SIG-M5 treated with dmso at 0.1 percent for 504 hours (cell line): ENCODE data around the gene CMSS1.

Source experiments
- DNase-seq: peaks from one replicate; lab custom pipeline; 2025; ENCODE audit not compliant: unreplicated experiment; lab: John Stamatoyannopoulos, UW

The CMSS1 gene

GRCh38 chr3:100010087-100010417, 192.4 kb downstream of the CMSS1 start:
- no peak for DNase-seq

- no peak for DNase-seq
These were observed 201.1 kb downstream of the CMSS1 start for GRCh38 chr3:100018806-100019205.

GRCh38 chr3:100019719-100020118, 202.1 kb downstream of the CMSS1 start:
- no peak for DNase-seq

GRCh38 chr3:100020876-100021644, 203.4 kb downstream of the CMSS1 start:
- no peak for DNase-seq

GRCh38 chr3:100022506-100022905, 204.8 kb downstream of the CMSS1 start:
- no peak for DNase-seq

DNA sequence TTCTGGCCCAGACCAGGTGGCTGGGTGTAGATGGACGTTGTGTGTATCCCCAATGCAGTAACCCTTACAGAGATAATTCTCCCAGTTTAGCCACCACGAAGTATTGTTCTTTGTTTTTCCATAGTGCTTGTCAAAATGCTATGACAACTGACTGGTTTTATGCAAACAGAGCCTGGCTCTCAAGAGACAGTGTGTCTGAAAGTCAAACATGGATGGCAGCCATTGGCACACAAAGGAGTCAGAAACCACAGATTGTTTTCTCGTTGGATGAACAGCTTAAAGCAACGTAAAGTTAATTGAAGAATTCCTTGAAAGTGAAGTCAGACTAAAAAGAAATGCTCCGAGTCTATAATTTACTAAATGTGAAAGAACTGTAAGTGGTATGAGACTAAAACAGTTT, 205.5 kb downstream of the CMSS1 start:
- peak; percentile 35 for DNase-seq

DNA sequence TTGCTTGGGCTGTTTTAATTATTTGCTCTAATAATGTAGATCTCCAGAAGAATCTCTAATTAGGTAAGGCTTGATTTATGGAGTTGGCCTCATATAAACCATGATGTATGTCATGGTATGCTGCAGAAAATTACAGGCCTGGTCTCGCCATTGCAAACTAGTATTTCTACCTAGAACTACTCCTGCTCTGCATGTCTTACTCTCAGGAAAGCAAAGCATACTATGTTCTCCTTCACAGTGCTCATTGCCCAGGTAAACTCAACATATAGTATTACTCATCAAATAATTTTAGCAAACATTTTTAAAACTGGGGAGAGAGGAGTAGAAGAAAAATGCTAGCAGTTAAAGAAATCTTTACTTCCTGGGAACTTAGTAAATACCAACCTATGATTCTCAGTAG, 205.9 kb downstream of the CMSS1 start:
- no peak for DNase-seq

DNA sequence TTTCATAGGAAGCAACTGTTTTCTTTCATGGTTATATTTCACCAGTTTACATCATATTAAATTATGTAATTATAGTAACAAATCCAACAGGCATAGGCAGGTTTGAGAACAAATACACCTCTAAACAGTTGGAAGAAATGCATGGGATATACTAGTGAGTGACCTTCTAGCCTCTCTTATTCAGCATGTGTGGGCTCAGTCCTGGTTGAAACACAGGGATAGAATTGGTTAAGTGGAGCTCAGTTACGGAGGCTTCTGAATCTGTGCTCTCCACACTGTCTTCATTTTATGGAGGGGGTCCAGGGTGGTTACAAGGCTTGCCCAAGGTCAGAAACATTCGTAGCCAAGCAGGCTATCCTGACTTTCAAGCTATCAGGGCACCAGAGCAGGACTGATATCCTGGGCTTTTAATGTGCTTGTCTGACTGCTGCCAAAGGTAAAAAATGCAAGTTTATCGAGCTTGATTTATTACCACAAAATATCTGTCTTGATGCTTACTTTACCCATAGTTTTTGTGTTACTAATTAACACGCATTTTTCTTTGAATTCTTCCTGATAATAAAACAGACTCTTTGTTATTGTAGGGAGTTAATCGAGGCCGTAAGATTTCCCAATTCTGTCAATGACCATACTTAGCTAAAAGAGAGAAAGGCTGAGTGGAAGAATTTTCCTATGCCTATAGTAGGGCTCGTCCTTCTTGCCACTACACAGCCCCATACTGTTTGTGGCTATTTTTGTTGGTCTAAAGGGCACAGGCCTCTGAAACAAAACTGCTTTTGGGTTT, 207.1 kb downstream of the CMSS1 start:
- DNase-seq, result no peak

DNA sequence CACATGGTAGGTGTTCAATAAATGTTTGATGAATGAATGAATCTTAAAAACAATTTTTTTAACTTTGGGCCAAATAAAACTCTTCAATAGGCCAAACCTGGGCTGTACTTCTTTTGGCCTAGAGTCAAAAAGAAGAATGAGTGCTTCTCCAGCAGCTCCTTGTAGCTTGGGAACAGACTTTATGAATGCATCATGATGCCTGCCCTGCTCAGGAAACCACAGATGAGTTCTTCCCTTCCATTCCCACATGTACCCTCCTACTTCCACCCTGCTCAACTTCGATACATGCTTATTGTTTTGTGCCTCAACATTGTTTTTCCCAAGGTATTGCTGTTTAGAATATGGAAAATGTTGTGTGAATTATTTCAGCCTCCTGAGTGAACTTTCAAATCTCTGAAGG, 209.7 kb downstream of the CMSS1 start:
- no peak for DNase-seq

DNA sequence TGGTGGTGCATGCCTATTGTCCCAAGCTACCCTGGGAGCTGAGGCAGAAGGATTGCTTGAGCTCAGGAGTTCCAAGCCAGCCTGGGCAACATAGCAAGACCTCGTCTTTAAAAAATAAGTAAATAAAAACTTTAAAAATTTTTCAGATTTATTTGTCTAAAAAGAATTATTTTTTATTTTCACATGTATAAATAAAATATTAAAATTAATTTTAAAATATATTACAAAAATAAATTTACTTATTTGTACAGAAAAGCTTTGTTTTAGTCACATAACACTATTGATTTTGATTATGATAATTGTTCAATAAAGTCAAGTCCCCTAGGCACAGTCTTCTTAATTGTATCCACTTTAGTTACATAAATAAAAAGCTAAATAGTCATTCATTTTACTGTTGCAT, 211.4 kb downstream of the CMSS1 start:
- DNase-seq, result no peak

- no peak for DNase-seq
These were observed 212.0 kb downstream of the CMSS1 start for GRCh38 chr3:100029689-100030088.

GRCh38 chr3:100030346-100030745, 212.7 kb downstream of the CMSS1 start:
- DNase-seq, result no peak

- no peak for DNase-seq
These were observed 213.3 kb downstream of the CMSS1 start for GRCh38 chr3:100030914-100031425.

GRCh38 chr3:100032243-100032642, 214.6 kb downstream of the CMSS1 start:
- DNase-seq, result no peak

DNA sequence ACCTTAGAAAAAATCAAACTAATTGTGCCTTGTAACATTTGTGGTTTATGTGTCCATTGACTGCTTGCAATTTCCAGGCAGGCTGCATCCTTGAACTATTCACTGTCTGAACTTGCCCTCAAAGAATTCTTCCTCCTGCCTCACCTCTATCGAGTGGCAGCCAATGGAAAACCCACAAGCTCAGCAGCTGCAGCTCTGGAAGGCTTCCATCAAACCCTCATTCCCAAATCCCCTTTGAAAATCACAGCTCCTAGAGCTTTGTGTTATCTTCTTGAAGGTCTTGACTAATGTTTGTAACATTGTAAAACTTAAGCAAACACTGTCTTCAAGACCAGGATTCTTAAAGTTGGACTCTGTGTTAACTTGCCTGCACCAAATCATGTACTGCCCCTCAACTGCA, 215.5 kb downstream of the CMSS1 start:
- no peak for DNase-seq

DNA sequence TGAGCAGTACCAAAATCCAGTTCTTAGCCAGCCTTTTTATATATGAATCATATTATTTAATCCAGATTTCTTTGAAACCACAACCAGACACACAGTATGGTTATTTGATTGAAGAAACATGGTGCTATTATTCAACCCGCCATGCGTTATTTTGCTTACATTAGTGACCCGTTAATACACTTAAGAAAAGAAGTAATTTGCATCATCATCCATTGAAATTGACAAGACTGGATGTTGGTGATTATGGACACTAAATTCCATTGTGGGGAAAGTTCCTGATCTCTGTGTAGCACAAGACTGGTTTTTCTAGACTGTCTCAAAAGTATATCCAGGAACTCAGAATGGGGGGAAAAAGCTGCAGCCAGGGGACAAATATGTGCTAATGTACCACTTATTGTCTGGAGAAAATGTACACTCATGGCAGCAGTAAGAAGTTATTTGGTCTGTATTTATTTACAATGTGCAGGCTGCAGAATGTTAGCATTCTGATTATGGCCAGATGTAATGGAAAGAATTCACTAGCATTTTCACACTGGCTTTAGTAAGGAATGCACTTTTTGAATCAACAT, 216.3 kb downstream of the CMSS1 start:
- no peak for DNase-seq

- DNase-seq, result no peak
These were observed 221.4 kb downstream of the CMSS1 start for GRCh38 chr3:100039075-100039474.

DNA sequence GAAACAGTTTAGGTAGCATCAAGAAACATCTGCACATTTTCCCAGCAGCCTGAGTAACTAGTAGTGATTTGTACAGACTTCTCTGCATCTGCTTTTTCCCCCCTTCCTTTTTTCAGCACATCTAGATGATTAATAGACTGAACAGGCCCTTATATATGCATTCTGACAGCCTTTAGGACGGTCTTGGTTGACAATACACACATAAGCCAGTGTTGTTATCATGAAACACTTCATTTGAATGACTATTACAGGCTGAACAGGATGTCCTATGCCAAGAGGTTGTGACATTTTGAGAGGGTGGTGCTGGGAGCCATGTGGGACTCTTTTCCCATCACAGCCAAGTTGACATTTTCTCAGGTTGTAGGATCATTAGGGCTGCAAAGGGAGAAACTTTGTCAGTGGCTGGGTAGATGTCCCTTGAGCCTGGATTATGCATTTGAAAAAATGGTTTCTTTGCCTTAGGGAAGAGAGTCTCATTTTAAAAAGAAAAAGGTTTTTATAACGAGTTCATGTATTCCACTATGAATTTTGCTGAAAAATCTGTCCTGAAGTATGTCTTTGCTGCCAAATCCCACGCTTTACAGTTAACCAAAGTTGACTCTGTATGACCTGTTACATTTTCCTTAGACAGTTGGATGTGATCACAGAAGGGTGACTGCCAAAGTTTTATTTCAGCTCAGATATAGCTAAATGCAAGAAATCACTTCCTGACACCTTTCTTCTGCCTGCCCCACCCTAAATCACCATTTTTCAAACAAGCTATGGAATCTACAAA, 223.0 kb downstream of the CMSS1 start:
- DNase-seq, result no peak

DNA sequence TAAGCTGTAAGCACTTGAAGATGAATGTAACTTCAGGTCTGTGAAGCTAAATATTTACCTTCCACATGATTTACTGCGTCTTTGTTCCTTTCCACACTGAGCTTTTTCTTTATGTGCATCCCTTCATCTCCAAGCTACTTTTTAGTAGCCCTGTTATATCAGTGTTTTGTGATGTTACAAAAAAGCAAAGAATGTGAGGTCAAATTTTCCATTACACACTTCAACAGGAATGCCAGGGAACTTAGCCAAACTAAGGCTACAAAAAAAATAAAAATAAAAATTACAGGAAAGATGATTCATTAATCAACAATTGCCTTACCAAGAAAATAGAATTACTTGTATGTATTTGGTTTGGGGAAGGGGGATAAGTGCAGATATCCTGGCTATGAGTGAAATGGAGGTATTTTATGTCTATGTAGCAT, 223.7 kb downstream of the CMSS1 start:
- DNase-seq, result no peak

DNA sequence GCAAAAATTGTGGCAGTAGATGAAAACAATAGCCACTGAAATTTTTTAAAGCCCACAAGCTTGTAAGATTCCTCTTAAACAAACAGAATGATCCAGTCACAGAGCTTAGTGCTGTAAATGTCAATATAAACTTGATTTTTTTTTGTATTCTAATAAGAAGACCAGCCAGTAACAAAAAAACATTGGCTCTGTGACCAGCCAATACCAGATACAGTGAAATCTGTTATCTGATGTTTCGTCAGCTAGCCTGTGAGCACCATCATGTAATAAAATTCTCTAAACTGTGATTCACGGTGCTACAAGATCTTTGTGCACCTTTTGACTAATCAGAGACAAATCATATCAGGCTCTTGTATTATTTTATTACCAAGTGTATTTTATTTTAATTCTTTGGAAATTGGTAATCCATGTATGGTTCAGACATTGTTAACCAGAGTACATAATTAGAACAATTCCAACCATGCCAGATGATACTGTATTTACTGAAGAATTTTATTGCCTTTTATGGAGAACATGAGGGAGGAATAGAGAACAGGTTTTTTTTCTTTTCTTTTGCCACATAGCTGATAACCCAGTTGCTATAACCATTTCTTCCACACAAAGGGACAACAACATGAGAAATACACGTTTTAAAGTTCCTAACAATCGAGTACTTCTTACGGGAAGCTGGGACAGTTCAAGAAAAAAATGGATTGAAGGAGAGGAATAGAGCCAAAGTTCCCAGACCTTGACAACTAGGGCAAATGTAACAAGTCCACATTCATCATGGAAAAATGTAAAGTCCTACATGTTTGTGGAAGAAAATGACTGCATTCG, 224.7 kb downstream of the CMSS1 start:
- DNase-seq, result no peak
